Coronary artery (tissue), 2 donors: ENCODE measurements around the gene FOXO6.
A peak's percentile ranks its signal among the peaks of the same experiment; 100 is the strongest.

Experiments
- DNase-seq: peaks from one replicate; pipeline ENCODE4 v3.0.0-alpha.2; 2017; ENCODE audit warnings: low spot score
- H3K27ac ChIP-seq, 2 donors: fragments of 200-600 bp; sonication (generic); one replicate each; pipeline ENCODE4 v1.5.1; 2016 to 2019
- H3K4me3 ChIP-seq: fragments of 200-600 bp; sonication (generic); 2 replicates; pipeline ENCODE4 v1.5.1; 2016; ENCODE audit warnings: mild to moderate bottlenecking, moderate library complexity
- CTCF ChIP-seq: fragments of 200-600 bp; sonication (generic); IDR thresholded peaks from one replicate; pipeline ENCODE4 v1.5.1; 2019; ENCODE audit warnings: antibody characterized with exemption

The FOXO6 gene

GRCh38 chr1:41340655-41341364 is 20.4 kb upstream of the FOXO6 start:
- H3K4me3 ChIP-seq: no peak overlapping the region
- DNase-seq: no peak
- no peak overlapping the region for H3K27ac ChIP-seq
- no peak for TF ChIP-seq CTCF

- no peak for TF ChIP-seq CTCF
- peak; percentile 46 for DNase-seq
- no peak overlapping the region for H3K27ac ChIP-seq
- no peak overlapping the region for H3K4me3 ChIP-seq
Observed at GRCh38 chr1:41341365-41341683, 19.9 kb upstream of the FOXO6 start.

- peak; percentile 33 for DNase-seq
- no peak for TF ChIP-seq CTCF
- Histone ChIP-seq H3K27ac (no peak overlapping the region), H3K4me3 (no peak overlapping the region)
Observed at GRCh38 chr1:41341772-41342562, 19.3 kb upstream of the FOXO6 start.

GRCh38 chr1:41342774-41343355 is 18.4 kb upstream of the FOXO6 start:
- H3K4me3 ChIP-seq: no peak overlapping the region
- no peak for TF ChIP-seq CTCF
- no peak overlapping the region for H3K27ac ChIP-seq
- DNase-seq: peak; percentile 24

- DNase-seq: peak; percentile 31
- H3K4me3 ChIP-seq: no peak overlapping the region
- H3K27ac ChIP-seq: no peak overlapping the region
- TF ChIP-seq CTCF: no peak
Observed at GRCh38 chr1:41343790-41344699, 17.2 kb upstream of the FOXO6 start.

- Histone ChIP-seq H3K27ac (no peak overlapping the region), H3K4me3 (no peak overlapping the region)
- no peak for TF ChIP-seq CTCF
- peak; percentile 45 for DNase-seq
Observed at GRCh38 chr1:41344708-41345159, 16.5 kb upstream of the FOXO6 start.
